ENCODE results near the gene TRMT44.
A peak's percentile ranks its signal among the peaks of the same experiment; 100 is the strongest.
"Not testable (repeated sequence)": the region's sequence is repeated elsewhere in the genome, so short reads cannot be mapped to it uniquely, and the experiment has no call there.

TRMT44 gene

GRCh38 chr4:8440492-8441311 lies at the start of gene TRMT44, which contains the start of gene ACOX3:
Gene TRMT44 (plus strand): TSS chr4:8440777. CDS start chr4:8440823, 46 bp downstream.
Gene ACOX3 (minus strand): TSS chr4:8440723. CDS start chr4:8416521, 24,202 bp downstream.
- DNase-seq (ENCODE audit: low read depth, low spot score) = peak; percentile 98

DNA sequence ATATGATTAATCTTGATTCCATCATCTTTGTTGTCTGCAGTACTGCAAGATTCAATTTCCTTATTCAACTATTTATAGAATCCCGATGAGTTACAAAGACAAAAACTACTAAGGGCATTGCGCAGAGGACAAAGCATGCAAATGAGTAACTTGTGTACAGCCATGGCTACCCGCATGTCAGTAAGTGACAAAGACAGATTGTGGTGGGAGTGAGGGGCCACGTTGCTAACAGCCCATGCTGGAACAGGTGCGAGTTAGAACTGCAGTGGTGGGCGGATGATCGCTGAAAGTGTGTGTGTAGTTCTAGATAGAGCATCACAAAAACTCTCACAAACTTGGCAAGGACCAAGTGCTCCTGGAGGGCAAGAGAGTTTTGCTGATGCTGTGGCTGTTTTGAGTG lies 49.5 kb upstream of the TRMT44 start:
- DNase-seq (ENCODE audit: low read depth, low spot score) = no peak

- DNase-seq (ENCODE audit: low read depth, low spot score) = peak; percentile 22
These were observed 48.6 kb upstream of the TRMT44 start for GRCh38 chr4:8391972-8392371.

- DNase-seq (ENCODE audit: low read depth, low spot score) = no peak
These were observed 47.9 kb upstream of the TRMT44 start for GRCh38 chr4:8392591-8393190.

DNA sequence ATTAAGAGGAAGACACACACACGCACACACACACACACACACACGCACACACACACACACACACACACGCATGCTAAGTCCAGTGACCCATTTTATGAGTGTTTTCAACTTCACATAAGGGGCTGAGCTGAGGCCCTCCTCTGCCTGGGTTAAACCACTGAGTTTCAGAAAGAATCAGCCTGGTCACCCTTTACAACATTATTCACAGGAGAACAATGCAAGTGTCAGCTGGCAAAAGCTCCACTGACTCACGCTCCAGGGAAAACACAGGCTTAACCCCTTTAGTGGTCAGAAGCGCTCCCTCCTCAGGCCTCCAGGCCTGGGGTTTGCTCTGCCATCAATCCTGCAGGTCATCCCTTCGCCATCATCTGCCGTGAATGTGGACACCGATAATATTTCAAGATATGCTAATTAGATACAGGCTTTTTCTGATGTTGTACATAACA lies 47.0 kb upstream of the TRMT44 start:
- peak; percentile 95 for DNase-seq (ENCODE audit: low read depth, low spot score)

GRCh38 chr4:8394061-8394519 lies 46.5 kb upstream of the TRMT44 start:
- DNase-seq (ENCODE audit: low read depth, low spot score) = peak; percentile 76

GRCh38 chr4:8394806-8395205 lies 45.8 kb upstream of the TRMT44 start:
- DNase-seq (ENCODE audit: low read depth, low spot score) = peak; percentile 11

GRCh38 chr4:8395504-8396296 lies 44.9 kb upstream of the TRMT44 start:
- DNase-seq (ENCODE audit: low read depth, low spot score) = no peak

DNA sequence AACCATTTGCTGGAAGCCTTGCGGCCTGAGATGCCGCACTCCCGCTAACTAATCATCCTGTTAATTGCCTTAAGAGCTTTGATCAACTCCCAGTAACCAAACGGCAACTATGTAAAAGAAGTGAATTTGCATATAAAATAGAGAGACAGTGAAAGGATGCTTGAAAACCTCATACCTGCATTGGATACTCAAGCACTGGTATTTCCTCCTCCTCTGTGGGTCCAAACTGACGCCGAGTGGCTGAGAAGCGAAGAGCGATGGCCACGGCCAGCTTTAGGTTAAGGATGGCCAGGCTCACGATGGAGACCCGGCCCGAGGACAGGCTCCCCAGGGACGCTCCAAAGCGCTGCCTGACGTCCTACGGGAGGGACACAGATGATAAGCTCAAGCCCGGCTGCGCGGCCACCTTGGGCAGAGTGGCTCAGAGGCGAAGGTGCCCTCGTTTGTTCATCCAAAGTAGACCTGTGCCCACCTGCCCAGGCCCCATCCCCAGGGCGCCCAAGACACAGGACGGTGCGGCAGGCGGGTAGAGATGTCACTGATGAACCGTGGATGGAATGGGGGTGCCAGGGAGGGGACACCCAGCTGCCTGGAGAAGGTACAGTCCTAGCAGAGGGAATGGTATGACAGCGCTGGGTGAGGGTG lies 43.7 kb upstream of the TRMT44 start:
- DNase-seq (ENCODE audit: low read depth, low spot score) = no peak

GRCh38 chr4:8398347-8398746 lies 42.2 kb upstream of the TRMT44 start:
- DNase-seq (ENCODE audit: low read depth, low spot score) = no peak

DNA sequence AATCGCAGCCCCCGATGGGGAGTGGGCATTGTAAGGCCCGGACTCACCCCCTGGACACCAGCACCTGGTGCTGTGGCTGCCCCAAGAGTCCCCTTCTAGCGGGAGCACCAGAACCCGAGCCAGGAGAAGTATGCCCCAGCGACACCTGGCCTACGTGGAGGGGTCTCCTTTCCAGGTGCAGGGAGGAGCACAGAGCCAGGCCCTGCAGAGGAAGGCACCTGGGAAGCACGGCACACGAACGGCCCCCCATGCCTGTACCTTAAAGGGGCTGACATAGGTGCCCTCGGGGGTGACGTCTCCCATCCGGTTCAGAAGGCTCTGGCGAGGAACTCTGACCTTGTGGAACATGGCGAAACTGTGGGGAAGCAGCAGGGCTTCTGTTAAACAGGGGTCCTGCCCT lies 41.3 kb upstream of the TRMT44 start:
- no peak for DNase-seq (ENCODE audit: low read depth, low spot score)

DNA sequence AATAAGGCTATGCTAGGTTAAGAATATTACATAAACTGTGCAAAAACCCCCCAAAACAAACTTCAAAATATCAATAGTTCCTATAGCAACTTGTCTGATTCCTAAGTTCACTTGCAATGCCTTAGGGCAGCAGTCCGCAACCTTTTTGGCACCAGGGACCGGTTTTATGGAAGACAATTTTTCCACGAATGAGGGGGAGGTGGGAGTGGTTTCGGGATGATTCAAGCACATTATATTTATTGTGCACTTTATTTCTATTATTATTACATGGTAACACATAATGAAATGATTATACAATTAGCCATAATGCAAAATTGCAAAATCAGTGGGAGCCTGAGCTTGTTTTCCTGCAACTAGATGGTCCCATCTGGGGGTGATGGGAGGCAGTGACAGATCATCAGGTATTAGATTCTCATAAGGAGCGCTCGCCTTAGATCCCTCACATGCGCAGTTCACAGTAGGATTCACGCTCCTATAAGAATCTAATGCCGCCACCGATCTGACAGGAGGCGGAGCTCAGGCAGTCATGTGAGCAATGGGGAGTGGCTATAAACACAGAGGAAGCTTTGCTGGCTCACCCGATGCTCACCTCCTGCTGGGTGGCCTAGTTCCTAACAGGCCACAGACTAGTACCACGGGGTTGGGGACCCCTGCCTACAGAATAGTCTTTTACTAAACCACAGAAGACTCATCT lies 39.8 kb upstream of the TRMT44 start:
- DNase-seq (ENCODE audit: low read depth, low spot score) = no peak

GRCh38 chr4:8401665-8402064 lies 38.9 kb upstream of the TRMT44 start:
- no peak for DNase-seq (ENCODE audit: low read depth, low spot score)

DNA sequence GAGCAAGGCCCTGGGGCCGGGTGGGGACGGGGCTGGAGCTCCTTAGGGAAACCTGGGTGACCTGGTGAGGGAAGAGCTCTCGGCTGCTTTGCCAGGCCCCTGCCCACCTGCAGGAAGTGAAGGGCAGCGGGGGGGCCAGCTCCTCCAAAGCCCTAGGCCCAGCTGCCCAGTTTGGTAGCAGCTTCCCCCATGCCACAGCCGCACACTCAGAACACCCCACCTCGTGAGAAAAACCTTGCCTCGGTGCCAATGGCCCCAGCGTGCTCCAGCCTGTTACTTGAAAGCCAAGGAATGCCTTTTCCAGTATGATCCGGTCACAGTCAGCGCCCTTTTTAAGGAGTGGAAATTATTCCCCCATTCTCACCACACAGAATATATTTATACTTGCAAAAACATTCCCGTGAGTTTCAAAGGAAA lies 38.4 kb upstream of the TRMT44 start:
- DNase-seq (ENCODE audit: low read depth, low spot score) = no peak

- no peak for DNase-seq (ENCODE audit: low read depth, low spot score)
These were observed 37.9 kb upstream of the TRMT44 start for GRCh38 chr4:8402640-8403039.

- peak; percentile 91 for DNase-seq (ENCODE audit: low read depth, low spot score)
These were observed 37.3 kb upstream of the TRMT44 start for GRCh38 chr4:8403173-8403753.

DNA sequence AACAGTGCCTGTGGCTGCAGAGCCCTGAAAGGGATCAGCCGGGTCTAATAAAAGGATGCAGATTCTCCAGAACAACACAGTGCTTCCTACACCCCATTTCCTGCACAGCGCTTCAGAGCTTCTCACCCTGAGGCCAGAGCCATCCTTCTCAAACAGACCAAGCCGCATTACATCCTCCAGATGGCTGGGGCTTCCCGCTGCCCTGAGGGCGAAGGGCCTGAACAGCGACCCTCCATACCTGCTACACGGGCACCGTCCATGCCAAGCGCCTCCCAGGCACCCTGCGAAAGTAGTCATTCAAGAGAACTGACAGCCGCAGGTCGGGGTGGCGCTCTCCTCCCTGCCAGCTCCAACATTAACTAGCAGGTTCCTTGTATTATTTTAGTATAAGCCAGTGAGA lies 36.6 kb upstream of the TRMT44 start:
- no peak for DNase-seq (ENCODE audit: low read depth, low spot score)

DNA sequence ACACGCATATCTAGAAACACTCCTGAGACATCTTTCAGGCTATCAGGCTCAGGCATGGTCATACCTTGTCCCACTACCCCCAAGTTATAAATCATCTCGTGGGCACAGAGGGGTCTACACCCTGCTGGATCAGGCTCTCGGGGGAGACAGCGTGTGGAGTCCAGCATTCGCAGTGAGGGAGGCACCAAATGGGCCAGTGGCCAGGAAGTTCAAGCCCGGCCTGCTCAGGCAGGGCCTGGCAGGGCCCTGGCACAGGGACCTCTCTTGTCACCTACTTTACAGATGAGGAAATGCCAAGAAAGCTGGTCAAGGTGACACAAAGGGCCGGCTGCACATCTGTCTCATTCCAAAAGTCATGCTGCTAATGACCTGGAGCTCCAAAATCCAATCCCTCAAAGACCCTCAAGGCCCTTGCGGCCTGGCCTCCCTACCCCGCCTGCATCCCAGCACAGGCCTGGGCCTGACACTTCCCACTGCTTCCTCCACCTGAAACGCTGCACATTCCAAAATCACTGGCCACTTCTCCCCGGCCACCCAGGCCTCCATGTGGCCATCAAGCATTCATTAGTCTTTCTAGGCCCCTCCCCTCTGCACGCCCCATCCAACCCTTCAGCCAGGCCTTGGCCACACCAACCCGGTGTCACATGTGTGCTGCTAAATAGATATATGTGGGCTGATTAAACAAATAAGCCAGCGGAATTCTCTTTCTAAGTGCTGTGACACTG lies 35.6 kb upstream of the TRMT44 start:
- no peak for DNase-seq (ENCODE audit: low read depth, low spot score)

DNA sequence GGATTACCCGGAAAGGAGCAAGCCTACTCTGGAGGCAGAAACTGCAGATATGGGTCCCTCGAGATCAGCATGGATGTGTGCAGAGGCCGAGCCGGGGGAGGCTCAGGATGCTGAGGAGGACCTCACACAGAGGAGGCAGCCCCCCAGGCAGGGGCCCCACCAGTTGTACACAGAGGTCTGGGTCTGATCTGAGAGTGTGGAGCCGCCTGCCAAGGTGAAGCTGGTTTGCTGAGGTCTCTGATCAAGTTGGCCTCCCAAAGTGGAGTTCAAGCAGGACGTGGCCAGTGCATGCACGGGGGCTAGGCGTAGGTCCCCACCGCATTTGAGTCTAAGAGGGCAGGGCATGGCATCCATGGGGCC lies 35.1 kb upstream of the TRMT44 start:
- DNase-seq (ENCODE audit: low read depth, low spot score) = no peak

- DNase-seq (ENCODE audit: low read depth, low spot score) = not testable (repeated sequence)
These were observed 33.7 kb upstream of the TRMT44 start for GRCh38 chr4:8406887-8407286.

Measured in astrocyte of the hippocampus (primary cell).